NOMO-1 treated with dmso at 0.1 percent for 144 hours (cell line): ENCODE measurements around the gene CYB561.

Experiments
- DNase-seq: peaks from one replicate; lab custom pipeline; 2025; ENCODE audit not compliant: unreplicated experiment; lab: John Stamatoyannopoulos, UW

CYB561 gene

DNA sequence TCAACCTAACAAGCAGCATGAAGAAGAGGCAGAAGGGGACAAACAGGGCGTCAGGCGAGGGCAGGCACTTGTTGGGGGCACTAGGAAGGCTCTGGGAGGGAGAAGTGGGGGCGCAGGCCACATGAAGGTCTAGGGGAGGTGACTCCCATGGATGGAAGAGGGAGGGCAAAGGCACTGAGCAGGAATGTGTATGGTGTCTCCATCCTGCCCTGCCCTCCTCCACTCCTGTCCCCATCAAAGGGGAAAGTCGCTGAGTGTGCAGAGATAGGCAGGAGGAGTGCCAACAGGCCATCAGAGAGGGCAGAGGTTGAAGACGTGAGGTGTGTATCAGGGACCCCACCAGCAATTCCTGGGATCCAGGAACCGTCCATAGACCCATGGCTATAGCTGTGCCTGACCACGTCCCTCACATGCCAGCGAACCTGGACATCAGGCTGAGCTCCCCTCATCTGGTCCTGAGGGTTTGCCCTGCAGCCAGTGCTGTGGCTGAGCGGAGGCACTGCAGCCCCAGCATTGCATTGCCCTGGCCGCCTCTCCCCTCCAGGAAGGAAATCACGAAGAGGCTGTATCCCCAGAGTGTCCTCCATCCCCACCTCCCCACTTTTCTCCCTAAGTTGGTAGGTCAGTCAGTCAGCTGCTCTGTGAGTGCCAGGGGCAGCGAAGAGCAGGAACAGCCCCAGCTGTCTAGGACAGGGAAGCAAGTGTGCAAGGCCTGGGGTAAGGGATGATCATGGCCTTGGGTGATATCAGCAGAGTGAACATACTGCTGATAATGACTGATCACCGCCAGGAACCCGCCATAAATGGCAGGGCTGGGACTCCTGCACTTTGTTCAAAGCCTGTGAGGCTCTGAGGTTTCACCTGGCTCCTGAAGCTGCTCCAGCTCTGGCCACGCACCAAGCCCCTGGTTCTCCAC is 6.2 kb upstream of the CYB561 start:
- DNase-seq, result no peak

DNA sequence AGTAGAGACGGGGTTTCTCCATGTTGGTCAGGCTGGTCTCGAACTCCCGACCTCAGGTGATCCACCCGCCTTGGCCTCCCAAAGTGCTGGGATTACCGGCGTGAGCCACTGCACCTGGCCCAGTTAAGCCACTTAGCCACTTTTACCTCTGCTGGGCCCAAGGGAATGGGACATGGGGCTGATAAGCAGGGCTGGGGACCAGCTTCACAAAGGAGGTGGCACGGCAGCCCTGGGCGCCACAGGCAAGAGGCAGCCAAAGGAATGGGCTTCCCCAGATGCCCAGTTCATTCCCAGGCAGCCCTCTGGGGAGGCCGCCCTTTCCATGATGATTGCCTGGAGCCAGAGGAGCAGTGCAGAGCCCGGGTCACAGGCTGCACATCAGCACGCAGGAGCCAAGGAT is 5.0 kb upstream of the CYB561 start:
- DNase-seq, result no peak

- peak; percentile 8 for DNase-seq
Observed at GRCh38 chr17:63450551-63450950, 4.4 kb upstream of the CYB561 start.

GRCh38 chr17:63448655-63449054 is 2.5 kb upstream of the CYB561 start:
- no peak for DNase-seq

- no peak for DNase-seq
Observed at GRCh38 chr17:63447471-63448009, 1.4 kb upstream of the CYB561 start.

DNA sequence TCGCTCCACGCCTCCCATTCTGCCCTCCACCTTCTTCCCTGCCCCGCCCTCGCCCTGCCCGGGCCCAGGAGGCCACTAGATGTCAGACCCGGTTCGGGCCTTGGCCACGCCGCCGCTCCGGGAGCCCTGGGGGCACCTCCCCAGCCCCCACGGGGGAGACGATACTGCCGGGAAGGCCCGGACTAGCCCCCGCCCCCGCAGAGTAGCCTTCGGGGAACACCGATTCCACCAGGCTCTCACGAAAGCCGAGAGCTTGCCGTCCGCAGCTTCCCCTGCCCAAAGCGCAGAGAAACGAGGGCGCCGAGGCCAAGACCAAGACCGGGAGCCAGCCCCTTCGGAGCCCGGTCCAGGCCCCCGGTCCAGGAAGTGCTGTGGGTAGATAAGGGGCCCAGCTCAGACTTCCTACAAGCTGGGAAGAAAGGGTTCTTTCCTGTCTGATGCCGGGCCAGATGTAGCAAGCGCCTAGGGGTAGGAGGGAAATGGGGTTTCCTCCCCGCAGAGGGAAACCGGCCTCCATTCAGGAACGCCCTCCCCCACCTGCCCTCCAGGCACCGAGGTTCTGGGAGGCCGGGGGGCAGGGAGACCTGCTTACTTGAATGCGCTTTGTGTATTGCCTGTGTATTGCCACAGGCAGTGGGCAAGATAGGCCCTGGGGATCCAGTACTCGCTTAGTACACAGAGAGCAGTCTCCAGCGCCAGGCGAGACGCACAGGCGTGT is 806 bp upstream of the CYB561 start:
- DNase-seq, result peak; percentile 46

- no peak for DNase-seq
Observed at GRCh38 chr17:63445571-63445953, 544 bp downstream of the CYB561 start.

DNA sequence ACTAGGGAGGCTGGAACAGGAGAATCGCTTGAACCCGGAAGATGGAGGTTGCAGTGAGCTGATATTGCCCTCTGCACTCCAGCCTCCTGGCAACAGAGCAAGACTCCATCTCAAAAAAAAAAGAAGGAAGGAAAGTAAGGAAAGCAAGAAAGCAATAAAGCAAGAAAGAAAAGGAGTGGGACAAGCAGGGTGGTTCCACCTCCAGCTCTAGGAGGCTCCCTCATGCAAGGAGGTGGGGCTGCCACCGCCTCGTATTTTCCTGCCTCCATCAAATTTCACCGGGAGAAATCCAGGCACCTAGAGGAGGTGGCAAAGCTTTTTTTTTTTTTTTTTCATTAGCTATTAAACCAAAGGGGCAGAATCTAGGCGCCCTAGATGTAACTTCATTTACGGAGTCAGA is 1.0 kb downstream of the CYB561 start:
- DNase-seq, result no peak

DNA sequence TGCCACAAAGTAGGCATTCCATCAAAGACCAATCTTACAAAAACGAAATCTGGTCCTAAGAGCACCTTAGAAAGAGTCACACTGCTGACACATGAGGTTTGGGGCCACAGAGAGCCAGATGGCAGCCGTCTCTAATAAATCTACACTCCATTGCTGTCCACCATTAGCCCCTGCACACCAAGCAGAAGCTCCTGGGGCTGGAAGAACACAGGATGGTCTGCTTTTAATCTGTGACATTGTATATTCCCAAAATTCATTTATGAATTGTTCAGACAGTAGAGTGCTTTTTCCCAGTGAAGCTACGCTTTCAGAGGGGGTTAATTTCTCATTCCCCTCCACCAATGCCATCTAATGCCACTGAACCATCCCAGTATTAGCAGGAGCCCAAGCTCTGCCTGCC is 1.6 kb downstream of the CYB561 start:
- no peak for DNase-seq

DNA sequence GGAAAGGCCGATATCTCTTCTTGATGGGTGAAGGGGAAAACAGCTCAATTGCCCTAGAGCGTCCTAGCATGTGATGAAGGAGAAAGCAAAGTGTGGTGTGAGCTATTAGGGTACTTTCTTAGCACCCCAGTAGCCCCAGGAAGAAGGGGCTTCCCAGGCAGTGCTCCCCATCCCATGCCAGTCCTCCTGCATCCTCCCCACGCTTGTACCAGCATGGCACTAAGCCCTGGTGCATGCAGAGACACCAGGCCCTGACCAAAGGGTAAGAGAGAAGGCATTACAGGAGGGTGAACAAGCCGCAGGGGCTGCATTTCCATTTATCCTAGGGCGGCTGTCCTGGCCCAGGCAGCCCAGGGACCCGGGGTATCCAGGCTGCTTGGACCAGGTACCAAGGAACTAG is 3.1 kb downstream of the CYB561 start:
- no peak for DNase-seq

- DNase-seq, result no peak
Observed at GRCh38 chr17:63442549-63443035, 3.5 kb downstream of the CYB561 start.

- DNase-seq, result no peak
Observed at GRCh38 chr17:63442074-63442473, 4.0 kb downstream of the CYB561 start.

DNA sequence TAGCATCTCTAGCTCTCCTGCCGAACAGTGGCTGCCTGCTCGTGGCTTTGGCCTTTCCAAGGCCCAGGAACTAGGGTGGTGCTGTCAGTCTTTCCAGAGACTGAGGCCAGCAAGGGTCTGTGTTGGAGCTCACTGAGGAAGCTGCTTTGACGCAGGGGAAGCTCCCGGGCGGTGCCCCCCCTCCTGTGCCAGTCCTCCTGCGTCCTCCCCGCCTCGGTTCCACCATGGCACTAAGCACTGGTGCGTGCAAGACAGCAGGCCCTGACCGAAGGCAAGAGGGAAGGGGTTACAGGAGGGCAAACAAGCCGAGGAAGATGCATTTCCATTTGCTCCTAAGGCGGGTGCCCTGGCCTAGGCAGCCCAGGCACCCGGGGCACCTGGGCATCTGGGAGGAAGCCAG is 4.5 kb downstream of the CYB561 start:
- no peak for DNase-seq

GRCh38 chr17:63440770-63441335 is 5.3 kb downstream of the CYB561 start:
- DNase-seq, result no peak

GRCh38 chr17:63440127-63440769 is 5.9 kb downstream of the CYB561 start:
- no peak for DNase-seq

DNA sequence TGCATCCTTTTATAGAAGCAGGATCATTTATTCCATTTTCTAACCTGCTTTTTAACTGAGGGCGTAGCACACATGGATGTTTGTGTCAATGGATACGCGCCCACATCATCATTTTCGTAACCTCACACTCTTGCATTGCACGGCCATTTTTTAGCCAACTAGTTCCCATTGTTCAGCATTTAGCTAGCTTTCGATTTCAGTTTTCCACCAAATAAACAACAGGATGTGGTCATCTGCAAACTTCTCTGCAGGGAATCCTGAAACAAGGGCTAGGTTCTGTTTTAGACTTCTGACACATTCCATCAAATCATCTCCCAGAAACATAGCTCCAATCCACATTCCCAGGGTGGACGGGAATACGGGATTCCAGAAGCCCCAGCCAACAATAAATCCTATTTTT is 6.4 kb downstream of the CYB561 start:
- peak; percentile 35 for DNase-seq

DNA sequence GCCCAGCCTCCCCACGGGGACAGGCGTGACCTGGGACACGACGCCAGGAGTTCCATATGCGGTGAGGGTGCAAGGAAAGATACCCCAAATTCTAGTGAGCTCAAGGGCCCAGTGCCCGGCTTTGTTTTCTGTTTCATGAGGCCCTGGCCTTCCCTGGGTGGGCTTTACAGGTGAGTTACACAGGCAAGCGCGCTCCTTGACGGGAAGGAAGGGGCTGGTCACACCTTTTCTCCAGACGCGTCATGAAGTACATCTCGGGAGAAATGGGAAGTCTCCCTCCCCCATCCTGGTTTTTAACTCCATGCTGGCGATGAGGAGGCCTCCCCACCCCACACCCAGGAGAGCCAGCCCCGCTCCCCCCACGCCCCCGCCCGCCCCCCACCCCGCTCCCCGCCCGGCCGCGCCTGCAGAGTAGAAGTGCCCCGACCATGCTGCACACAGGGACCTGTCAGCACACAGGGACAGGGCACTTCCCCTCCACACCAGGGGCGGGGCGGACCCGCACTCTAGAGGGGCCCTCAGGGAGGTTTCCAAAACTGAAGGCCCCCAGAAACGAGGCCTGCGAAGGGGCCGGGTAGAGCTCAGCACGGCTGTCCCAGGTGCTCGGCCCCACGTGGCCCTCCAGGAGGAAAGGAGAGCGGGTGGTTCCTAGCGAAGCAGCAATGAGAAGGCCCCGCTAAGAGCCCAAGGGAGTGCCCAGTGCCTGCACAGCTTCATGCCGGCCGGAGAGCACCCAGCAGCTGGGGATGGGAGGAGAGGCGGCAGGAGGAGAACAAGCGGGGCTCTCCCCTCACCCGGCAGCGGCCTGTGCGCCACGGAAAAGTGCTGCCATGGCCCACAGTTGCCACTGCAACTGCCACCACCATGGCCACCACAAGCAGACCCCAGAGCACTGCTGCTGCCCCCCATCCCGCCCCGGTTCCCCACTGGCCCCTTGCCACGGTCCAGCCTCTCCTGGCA is 7.7 kb downstream of the CYB561 start:
- DNase-seq, result no peak

- DNase-seq, result no peak
Observed at GRCh38 chr17:63437287-63438091, 8.6 kb downstream of the CYB561 start.

GRCh38 chr17:63436523-63437110 is 9.5 kb downstream of the CYB561 start:
- no peak for DNase-seq
